HTR-8/SVneo (cell line): ENCODE results near the gene LRMDA.
"Not testable (repeated sequence)": the region's sequence is repeated elsewhere in the genome, so short reads cannot be mapped to it uniquely, and the experiment has no call there.

Experiments used
- DNase-seq: peaks from one replicate; pipeline ENCODE4 v3.0.0; 2011; ENCODE audit warnings: low spot score, mixed read lengths; ENCODE audit not compliant: insufficient read length
- FAIRE-seq: peaks from 2 replicates; lab custom pipeline; 2011; peaks lifted over from hg19 to GRCh38; lab: Jason Lieb, UNC

LRMDA gene

DNA sequence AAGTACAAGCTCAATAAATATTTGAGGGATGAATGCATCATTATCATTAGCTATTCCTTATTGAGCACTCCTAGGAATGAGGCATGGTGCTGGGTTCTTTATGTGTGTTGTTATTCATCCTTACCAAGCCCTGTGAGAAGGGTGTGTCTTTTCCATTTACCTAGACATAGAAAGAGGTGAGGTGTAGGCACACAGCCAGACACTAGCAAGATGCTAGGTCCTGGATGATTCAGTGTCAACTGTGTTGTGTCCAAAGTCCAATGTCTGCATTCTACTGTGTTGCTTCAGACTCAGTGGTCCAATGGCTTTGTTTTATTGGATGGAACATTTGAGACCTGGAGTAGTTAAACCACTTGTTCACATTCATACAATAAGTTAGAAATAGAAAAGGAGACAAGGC lies 605.5 kb downstream of the LRMDA start:
- DNase-seq = no peak
- peak; percentile 28 for FAIRE-seq

DNA sequence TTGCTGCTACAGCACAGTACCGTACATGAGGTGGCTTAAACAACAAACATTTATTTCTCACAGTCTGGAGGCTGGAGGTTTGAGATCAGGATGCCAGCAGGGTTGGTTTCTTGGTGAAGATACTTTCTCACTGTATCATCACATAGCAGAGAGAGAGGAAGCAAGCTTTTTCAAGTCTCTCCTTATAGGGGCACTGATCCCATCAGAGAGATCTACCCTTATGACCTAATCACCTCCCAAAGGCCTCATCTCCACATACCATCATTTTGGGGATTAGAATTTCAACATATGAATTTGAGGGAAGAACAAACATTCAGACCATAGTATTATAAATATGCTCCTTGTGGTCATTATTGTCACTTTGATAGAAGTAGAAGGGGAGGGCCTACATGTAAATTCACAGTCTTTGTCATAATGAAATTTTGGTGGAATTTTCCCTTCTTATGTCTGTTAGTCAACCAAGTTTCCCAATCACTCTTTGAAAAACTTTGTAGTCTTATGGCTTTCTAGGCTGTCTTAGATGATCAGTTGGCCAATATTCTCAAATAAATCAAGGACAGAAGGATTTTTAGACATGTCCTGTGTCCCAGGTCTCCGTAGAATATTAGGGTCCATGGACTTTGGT lies 606.2 kb downstream of the LRMDA start:
- FAIRE-seq = no peak
- no peak for DNase-seq

DNA sequence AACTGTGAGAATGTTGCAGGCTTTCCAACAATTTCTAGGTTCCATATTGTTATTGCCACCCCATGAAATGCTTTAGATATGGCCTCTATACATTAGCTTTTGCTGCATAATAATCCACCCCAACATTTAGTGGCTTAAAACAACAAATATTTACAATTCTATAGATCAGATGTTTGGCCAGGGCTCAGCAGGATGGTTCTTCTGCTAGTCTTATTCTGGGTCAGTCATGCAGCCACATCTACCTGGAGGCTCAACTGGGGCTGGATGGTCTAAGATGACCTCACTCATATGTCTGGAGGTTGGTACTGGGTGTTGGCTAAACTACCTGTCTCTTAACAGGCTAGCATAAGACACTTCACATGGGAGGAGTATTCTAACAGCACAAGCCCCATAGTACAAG lies 607.3 kb downstream of the LRMDA start:
- FAIRE-seq (no peak), DNase-seq (no peak)

DNA sequence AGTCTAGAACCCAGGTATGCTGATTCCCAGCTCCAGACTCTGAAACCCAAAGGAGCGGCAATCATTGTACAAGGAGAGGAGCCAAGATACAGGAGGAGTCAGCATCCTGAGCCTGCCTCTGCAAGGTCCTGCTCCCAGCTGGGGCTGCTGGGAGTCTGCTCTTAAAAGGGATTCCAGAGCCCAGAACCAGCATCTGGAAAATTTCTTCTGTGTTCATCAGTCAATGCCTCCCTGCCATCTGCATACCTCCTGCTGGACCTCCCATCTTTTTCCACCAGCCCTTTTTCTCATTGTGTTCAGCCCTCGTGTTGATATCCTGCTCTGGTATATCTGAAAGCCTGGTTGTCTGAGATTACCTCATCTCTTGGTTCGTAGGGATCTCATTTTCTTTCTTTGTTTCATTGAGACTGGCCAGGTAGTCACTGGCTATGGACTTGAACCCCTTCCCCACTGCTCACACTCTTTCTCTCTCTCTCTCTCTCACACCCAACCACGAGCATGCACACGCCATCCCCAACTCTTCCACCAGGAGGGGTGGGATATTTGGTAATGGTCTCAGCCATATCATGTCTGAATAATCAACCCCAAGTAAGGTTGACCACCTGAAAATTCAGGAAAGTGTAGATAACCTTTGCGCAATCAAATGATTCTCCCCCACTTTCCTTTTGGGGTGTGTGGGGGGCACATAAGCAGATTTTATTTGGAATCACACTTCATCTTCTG lies 608.8 kb downstream of the LRMDA start:
- FAIRE-seq (no peak), DNase-seq (no peak)

DNA sequence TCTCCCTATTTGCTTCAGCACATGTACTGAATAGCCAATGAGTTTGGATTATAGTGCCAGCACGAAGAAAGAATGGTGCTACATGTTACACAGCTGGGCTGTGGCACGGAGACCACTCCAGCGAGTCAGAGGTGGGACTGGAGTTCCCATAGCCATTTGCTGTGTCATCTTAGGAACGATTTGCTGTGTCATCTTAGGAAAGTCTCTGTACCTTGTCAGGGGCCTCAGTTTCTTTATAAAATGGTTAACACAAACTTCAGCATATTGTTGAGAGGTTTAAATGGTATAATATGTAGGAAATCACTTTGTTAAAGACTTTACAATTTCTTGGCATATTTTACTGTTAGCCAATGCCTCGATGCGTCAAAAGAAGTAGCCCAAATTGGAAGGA lies 609.4 kb downstream of the LRMDA start:
- FAIRE-seq = no peak

DNA sequence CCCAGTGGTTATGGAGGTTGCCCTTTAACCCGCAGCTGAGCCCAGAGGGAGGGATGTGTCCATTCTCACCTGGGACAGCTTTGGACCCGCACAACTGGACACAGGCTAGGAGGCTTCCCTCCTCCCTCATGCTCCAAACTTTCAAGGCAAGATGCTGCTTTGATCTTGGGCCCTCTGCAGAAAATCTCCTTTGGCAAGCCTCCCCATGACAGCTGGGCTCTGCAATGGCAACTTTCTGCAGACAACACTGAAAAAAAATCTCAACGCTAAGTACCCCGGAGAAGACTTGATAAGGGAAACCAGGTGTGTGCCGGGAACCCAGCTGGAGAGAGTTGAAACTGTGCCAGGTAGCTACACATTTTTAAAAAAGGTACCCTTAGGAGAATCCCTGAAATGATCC lies 610.1 kb downstream of the LRMDA start:
- DNase-seq (no peak), FAIRE-seq (no peak)

More for the DNA sequence above, 609.4 kb downstream of the LRMDA start:
- DNase-seq = no peak

DNA sequence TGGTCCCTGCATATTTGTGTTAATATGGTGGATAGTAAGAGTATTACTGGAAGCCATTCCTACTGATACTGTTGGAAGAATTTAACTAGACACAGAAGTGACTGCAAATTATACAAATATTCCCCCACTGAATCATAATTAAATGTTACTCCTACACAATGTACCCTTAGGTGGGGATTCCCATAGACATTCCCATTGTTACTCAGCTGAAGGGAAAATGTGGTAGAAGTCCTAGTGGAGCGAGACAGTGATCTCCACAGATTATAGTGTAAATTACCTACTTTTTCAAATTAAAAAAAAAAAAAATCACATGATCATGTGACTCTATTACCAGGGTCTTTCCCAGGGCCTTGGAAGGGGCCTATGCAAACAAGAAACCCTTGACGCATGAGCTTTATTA lies 611.8 kb downstream of the LRMDA start:
- DNase-seq (no peak), FAIRE-seq (no peak)

DNA sequence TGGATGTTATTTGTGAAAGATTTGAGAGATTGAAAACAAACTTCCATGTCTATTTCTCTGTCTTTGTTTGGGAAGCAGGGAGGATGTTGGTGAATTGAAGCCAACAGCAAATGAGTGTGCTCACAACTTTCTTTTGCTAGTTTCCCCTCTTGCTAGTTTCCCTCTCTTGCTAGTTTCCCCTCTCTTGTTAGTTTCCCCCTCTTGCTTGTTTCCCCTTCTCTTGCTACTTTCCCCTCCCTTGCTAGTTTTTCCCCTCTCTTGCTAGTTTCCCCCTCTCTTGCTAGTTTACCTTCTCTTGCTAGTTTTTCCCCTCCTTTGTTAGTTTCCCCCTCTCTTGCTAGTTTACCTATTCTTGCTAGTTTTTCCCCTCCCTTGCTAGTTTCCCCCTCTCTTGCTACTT lies 613.3 kb downstream of the LRMDA start:
- DNase-seq = no peak
- no peak for FAIRE-seq

DNA sequence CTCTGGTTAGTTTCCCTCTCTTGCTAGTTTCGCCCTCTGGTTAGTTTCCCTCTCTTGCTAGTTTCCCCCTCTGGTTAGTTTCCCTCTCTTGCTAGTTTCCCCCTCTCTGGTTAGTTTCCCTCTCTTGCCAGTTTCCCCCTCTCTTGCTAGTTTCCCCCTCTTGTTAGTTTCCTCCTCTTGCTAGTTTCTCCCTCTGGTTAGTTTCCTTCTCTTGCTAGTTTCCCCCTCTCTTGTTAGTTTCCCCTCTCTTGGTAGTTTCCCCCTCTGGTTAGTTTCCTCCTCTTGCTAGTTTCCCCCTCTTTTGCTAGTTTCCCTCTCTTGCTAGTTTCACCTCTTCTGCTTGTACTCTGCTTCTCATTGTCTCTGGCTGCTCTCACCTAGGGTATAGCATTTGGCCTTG lies 613.8 kb downstream of the LRMDA start:
- FAIRE-seq = no peak

DNA sequence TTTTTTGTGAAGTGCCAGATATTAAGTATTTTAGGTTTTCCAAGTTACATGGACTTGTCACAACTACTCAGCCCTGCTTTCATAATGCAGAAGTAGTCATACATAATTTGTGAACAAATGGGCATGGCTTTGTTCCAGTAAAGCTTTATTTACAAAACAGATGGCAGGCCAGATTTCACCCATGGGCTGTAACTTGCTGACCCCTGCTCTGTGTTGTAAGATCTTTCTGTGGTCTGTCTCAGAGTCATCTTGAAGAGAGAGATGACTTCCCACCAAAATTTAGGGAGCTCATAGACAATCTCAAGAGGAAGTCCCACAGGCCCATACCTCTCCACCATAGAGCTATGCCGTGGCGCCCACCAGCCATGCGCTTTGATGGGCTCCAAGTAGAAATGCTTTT lies 616.1 kb downstream of the LRMDA start:
- FAIRE-seq (no peak), DNase-seq (no peak)

More for the DNA sequence above, 613.8 kb downstream of the LRMDA start:
- DNase-seq = no peak

DNA sequence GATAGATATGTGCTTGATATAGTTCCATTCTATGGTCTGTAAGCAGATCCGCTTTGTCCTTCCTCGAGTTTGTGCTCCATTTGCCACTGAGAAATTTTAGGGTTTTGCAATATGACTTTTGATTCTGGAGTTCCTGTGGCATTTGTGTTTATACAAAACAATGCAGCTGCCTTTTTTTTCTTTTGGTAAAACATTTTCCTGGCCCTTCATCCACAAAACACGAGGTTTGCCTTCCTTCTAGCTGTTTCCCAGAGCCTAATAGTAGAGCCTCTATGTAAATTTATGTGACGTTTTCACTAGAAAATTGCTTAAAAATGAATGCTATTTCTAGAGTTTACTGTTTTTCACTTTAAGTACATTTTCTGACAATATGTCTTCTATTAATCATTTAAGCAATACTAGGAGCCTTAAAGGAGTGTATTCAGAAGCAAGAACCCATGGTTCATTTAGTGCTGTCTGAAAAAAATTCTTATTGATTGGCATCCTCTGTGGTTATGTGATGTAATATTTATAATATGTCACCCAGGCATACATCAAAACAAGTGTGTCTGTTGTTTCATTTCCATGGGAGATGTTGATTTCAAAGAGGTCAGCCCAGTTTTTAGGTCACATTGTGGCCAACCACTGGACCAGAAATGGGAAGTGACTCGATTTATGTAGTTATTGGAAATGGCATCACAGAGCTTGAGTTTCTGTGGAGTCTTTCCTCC lies 618.3 kb downstream of the LRMDA start:
- no peak for FAIRE-seq
- DNase-seq = no peak

DNA sequence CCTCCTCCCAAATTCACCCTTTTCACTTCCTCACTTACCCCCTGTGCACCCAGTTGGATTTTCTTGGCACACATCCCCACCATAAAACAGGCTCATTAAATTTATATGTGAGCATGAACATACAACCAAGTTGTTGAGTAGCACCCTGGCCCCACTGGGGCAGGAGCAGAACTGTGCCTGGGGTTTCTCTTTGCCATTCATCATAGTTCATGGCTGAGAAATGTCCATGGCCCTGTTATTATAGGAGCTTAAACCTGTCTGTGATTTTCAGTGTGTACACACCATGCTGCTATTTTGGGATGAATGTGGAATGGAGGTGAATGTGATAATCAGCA lies 618.8 kb downstream of the LRMDA start:
- DNase-seq (no peak), FAIRE-seq (no peak)

DNA sequence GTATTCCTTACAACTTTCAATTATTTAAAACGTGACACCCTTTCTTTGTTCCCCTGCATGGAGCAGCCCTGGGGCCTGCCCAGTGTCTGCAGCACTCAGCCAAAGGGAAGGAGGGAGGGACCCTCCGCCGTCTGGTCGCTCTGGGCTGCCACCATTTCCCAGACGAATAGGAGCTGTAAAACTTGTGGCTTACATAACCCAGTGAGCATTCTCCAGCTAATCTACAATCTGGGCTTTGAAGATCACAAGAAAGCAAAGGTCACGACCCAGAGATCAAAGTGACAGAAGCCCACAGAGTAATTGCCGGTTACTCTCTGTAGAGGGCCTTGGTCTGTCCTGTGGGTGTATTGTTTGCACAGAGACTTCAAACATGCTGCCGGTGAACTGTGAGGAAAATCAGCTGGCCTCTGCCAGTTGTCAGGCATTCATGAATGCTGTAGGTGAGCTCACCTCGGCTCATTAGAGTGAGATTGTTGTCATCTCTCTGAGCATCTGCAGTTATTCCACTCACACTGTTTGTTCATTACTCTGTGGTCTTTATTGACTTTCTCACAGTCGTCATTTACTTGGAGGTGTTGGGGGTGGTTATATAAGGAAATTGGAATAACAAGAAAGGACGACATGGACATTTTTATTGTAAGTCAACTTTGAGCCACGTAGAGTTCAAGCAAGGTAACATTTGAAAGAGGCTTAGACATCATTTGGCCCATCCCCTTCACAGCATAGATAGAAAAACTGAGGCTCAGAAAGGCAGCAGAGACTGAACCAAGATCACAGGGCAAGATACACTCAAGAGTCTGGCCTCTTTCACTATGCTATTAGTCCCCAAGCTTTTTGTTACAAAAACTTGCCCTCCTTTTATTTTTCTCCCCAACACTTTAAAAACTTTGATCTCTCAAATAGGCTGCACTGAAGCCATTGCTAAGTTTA lies 619.8 kb downstream of the LRMDA start:
- DNase-seq (no peak), FAIRE-seq (no peak)

DNA sequence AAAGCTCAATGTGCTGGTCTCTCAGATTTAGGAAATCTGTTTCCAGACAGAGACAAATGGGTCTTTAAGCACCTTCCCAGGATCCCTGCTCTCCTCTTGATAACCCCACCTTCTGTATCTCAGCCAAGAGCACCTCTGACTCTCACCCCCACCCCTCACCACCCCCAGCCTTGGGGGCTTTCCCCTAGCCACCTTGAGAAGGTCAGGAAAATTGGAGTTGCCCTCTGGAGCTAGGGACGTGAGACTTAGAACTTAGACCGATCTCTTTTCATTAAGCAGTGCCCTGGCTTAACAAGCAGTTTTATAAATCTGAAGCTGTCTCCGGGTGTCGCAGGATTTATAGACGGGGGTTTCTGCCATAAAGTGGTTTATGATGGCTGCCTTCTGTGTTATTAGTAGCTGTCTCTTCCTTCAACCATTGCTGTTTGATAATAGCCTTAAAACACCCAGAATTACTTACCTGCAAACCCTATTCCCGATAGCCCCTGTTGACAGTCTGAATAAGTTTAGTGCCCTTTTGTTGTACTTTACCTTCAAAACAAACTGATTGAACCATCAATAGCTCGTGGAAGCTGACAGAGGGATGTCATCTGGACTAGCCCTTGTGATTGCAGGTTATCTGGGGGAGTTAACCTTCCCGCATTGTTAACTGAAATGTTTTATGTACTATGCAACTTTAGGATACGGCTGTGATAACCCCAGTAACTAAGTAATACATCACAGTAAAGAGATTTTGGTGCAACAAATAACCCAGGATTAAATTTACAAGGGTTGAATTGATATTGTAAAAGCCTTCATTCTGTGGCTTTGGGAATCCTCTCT lies 621.5 kb downstream of the LRMDA start:
- no peak for FAIRE-seq
- DNase-seq = no peak

DNA sequence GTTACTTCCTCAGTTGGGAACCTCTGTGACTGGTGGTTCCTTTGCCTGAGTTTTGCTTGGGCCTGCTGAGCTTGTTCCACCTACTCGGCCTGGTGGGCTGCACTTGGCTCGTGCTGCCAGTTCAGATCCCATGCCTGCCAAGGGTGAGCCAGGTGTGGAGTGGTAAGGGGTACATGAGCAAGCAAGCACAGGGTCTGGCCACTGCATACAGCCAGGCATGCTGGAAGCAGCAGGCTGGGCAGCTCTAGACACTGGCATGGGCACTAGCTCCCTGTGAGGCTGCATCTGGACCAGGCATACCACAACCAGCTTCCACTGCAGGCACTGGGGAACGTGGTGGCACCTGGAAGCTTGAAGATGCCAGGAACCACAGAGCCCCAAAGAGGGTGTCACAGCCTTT lies 624.0 kb downstream of the LRMDA start:
- FAIRE-seq = peak; percentile 28

DNA sequence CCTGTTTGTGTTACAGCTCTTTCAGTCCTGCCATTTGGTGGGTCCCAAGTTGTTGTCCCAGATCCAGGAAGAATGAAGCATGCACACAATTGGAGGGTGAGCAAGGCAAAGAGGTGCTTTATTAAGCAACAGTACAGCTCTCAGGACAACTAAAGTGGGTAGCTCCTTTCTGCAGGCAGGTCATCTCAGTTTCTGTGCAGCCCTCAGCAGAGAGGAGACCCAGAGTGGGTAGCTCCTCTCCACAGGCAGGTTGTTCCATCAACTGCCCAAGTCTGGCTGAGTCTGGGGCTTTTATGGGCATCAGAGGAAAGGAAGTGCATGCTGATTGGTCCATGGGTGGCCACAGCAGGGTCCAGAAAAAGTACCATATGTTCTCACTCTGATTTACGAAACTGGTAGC lies 624.5 kb downstream of the LRMDA start:
- no peak for FAIRE-seq
- no peak for DNase-seq

More for the DNA sequence above, 624.0 kb downstream of the LRMDA start:
- DNase-seq = no peak

DNA sequence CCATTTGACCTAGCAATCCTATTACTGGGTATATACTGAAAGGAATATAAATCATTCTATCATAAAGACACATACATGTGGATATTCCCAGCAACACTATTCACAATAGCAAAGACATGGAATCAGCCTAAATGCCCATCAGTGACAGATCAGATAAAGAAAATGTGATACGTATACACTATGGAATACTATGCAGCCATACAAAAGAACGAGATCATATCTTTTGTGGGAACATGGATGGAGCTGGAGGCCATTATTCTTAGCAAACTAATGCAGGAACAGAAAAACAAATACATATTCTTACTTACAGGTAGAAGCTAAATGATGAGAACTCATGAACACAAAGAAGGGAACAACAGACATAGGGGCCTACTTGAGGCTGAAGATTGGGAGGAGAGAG lies 629.6 kb downstream of the LRMDA start:
- not testable (repeated sequence) for FAIRE-seq, DNase-seq

DNA sequence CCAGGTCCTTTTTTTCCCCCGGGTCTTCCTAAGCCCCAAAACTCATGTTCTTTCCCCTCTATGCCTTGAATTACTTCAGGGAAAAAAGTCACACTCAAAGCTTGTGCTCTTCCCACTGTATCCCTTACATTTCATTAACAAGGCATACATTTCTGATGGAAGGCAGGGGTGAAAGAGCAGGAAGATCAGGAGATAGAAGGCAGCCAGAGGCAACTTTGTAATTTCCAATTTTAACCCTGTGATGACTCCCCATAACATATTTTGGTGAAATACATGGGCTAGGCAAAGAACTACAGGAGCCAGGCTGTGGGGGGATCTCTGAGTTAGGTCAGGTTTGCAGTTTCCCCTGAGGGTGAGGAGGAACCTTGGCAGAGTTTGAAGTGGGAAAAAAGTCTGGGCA lies 635.0 kb downstream of the LRMDA start:
- FAIRE-seq (no peak), DNase-seq (no peak)

DNA sequence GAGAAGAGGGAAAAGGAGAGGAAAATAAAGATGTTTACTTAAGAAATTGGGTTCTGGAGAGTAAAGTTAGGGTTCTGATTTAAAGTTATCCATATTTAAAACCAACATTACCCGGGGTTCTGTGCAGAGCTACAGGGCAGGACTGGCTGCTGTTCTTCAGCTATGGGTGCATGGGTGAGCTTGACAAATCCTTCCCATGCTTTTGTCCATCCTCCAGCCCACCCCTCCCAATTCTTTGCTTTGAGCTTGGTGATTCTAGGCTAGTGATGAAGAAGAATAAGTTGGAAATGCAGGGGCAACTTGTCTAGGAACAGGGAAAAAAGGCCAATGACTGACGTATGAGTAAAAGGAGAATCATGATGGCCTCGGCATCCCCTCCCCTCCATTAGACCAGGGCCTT lies 636.0 kb downstream of the LRMDA start:
- no peak for DNase-seq
- FAIRE-seq = no peak

DNA sequence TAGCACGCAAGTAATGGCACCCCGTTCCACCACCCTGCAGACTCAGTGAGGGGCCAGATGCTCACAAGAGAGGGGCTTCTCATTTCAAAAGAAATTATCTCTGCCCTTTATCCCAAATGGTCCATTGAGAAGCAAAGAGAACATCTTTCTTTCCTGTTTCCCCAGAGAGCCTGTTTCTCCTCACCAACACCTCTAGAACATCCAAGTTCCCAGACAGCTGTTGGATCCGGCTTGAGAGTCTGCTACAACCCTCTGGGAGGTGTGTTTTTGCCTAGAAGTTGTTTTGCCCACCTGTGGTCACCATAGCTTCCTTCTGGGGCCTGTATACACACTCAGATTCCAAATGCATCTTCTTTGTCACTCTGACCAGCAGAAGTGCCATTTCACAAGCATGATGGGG lies 637.4 kb downstream of the LRMDA start:
- DNase-seq (no peak), FAIRE-seq (peak; percentile 36)
